Omental fat pad (tissue), 4 donors: ENCODE results near the gene RENBP. TPM values are rescaled to one million over a fixed set of nuclear protein-coding genes. Genes with fewer than 3 reads are reported as not detected.

Experiments
- ATAC-seq: fragments of 150-250 bp; one replicate; pipeline ENCODE4 v1.9.1; 2016; ENCODE audit warnings: mild to moderate bottlenecking, moderate library complexity; ENCODE audit not compliant: low FRiP score
- DNase-seq: peaks from one replicate; pipeline ENCODE4 v3.0.0-alpha.2; 2019; ENCODE audit warnings: low spot score
- CTCF ChIP-seq, 3 donors: fragments of 450-650 bp; IDR thresholded peaks; one replicate each; pipeline ENCODE4 v1.5.1; 2016 to 2017; ENCODE audit warnings: antibody characterized with exemption in 3 of 3, mild to moderate bottlenecking in 3 of 3, moderate library complexity in 2 of 3
- total RNA-seq, 4 donors: library from RNA; depleted of rRNA; stranded (reverse); fragments of >200 nt; gene quantifications; one replicate each; pipeline ENCODE4 v1.1.0, GENCODE V29; 2016

RENBP gene
- total RNA-seq, 4 donors from 2014 or later = 7.8 to 33.0 (median 26.5) TPM

GRCh38 chrX:153909980-153910360 lies 34.5 kb downstream of the RENBP start:
- DNase-seq (no peak), ATAC-seq (no peak)
- no peak for TF ChIP-seq CTCF (IDR thresholded peaks at IDR 0.05)

GRCh38 chrX:153909024-153909979 lies 35.1 kb downstream of the RENBP start:
- no peak for ATAC-seq
- TF ChIP-seq CTCF (IDR thresholded peaks at IDR 0.05) = no peak
- DNase-seq = no peak

- DNase-seq (no peak), ATAC-seq (no peak)
- TF ChIP-seq CTCF (IDR thresholded peaks at IDR 0.05) = no peak
These were observed 36.1 kb downstream of the RENBP start for GRCh38 chrX:153908219-153908860.

GRCh38 chrX:153907456-153907855 lies 37.0 kb downstream of the RENBP start:
- DNase-seq (no peak), ATAC-seq (no peak)
- TF ChIP-seq CTCF (IDR thresholded peaks at IDR 0.05) = no peak

GRCh38 chrX:153906126-153906917 lies 38.1 kb downstream of the RENBP start:
- TF ChIP-seq CTCF (IDR thresholded peaks at IDR 0.05) = no peak
- no peak for ATAC-seq
- no peak for DNase-seq

- DNase-seq = no peak
- ATAC-seq = no peak
- TF ChIP-seq CTCF (IDR thresholded peaks at IDR 0.05) = no peak
These were observed 38.9 kb downstream of the RENBP start for GRCh38 chrX:153905481-153906095.
